ENCODE measurements around the gene NDUFAF8. TPM values are rescaled to one million over a fixed set of nuclear protein-coding genes. Genes with fewer than 3 reads are reported as not detected.

NDUFAF8 gene
- total RNA-seq, 6 experiments from 2014 or later: 15.7 to 35.9 (median 23.3) TPM

GRCh38 chr17:81271226-81271625 lies 32.1 kb downstream of the NDUFAF8 start:
- WGBS (ENCODE audit: insufficient coverage, low coverage, low lambda C conversion rate, missing lambda C conversion rate): no CpG with 5 or more reads among the region's 12 CpGs
- Histone ChIP-seq H3K4me1 (no peaks in the 10 kb centered on the region), H3K4me3 (no peak overlapping the region), H3K9me3 (no peaks in the 10 kb centered on the region), H3K27me3 (no peaks in the 10 kb centered on the region), H3K27ac (no peak overlapping the region), H3K36me3 (peaks cover 0 to 70% (median 23%) of the 10 kb centered on the region in 4 donors)
- ATAC-seq: no peak
- intact Hi-C loops (cut with DNase I): no loop called here
- no peak for TF ChIP-seq CTCF (IDR thresholded peaks at IDR 0.05)
- TF ChIP-seq POLR2A (IDR thresholded peaks at IDR 0.05): no peak
- DNase-seq: no peak

DNA sequence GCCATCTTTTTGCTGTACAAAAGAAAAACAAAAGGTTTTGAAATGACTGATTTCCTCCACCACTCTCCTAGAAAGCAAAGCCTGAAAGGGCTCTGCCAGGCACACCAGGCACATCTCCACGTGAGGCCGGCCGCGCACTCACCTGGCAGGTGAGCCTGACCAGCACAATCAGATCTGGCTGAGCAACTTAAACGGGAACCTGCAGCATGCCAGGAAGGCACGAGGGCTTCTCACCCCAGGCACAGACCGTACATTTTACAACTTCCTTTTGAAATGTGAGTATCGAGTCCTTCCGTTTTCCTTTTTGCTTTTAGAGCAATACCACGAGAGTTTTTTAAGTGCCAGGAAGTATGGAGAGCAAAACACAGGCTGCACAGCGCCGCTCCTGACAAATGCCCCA lies 33.5 kb downstream of the NDUFAF8 start:
- H3K9me3 ChIP-seq: no peaks in the 10 kb centered on the region
- no peak for DNase-seq
- WGBS (ENCODE audit: insufficient coverage, low coverage, low lambda C conversion rate, missing lambda C conversion rate): 63% methylated on average over 8 of the region's 12 CpGs
- H3K27ac ChIP-seq: no peak overlapping the region
- intact Hi-C loops (cut with DNase I): no loop called here
- no peak overlapping the region for H3K4me3 ChIP-seq
- H3K4me1 ChIP-seq: no peaks in the 10 kb centered on the region
- H3K36me3 ChIP-seq: peaks cover 0 to 66% (median 25%) of the 10 kb centered on the region in 4 donors
- peak in 1 of 4 donors; percentile 39 for ATAC-seq
- H3K27me3 ChIP-seq: no peaks in the 10 kb centered on the region
- TF ChIP-seq POLR2A (IDR thresholded peaks at IDR 0.05): no peak
- TF ChIP-seq CTCF (IDR thresholded peaks at IDR 0.05): no peak

- H3K4me1 ChIP-seq: no peaks in the 10 kb centered on the region
- peaks cover 0 to 63% (median 23%) of the 10 kb centered on the region in 4 donors for H3K36me3 ChIP-seq
- no peak overlapping the region for H3K4me3 ChIP-seq
- WGBS (ENCODE audit: insufficient coverage, low coverage, low lambda C conversion rate, missing lambda C conversion rate): 94% methylated on average over 19 of the region's 31 CpGs
- intact Hi-C loops (cut with DNase I): no loop called here
- ATAC-seq (no peak), DNase-seq (no peak)
- TF ChIP-seq CTCF (IDR thresholded peaks at IDR 0.05) (no peak), POLR2A (IDR thresholded peaks at IDR 0.05) (no peak)
- H3K27me3 ChIP-seq: no peaks in the 10 kb centered on the region
- H3K27ac ChIP-seq: no peak overlapping the region
- no peaks in the 10 kb centered on the region for H3K9me3 ChIP-seq
Observed at GRCh38 chr17:81273698-81274470, 34.8 kb downstream of the NDUFAF8 start.

DNA sequence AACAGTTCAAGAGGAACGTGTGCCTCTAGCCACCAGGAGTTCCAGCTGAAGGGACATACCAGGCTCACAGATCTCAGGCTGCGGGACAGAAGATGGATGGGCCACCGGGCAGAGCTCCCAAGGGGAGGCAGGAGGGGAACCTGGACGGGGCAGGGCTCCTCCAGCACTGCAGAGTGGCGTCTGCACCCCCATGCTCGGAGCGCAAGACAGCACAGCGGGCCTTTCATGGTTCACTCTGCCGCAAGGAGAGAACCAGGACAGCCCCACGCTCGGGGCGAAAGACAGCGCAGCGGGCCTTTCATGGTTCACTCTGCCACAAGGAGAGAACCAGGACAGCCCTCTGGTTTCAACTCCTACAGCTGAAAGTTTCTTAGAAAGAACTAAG lies 35.3 kb downstream of the NDUFAF8 start:
- no CpG with 5 or more reads among the region's 14 CpGs for WGBS (ENCODE audit: insufficient coverage, low coverage, low lambda C conversion rate, missing lambda C conversion rate)
- Histone ChIP-seq H3K27me3 (no peaks in the 10 kb centered on the region), H3K9me3 (no peaks in the 10 kb centered on the region), H3K4me3 (no peak overlapping the region), H3K4me1 (no peaks in the 10 kb centered on the region), H3K27ac (no peak overlapping the region), H3K36me3 (peaks cover 0 to 62% (median 23%) of the 10 kb centered on the region in 4 donors)
- no peak for ATAC-seq
- DNase-seq: no peak
- intact Hi-C loops (cut with DNase I): no loop called here
- TF ChIP-seq CTCF (IDR thresholded peaks at IDR 0.05) (no peak), POLR2A (IDR thresholded peaks at IDR 0.05) (no peak)
